ENCODE measurements around the gene KCNJ1.

DNA sequence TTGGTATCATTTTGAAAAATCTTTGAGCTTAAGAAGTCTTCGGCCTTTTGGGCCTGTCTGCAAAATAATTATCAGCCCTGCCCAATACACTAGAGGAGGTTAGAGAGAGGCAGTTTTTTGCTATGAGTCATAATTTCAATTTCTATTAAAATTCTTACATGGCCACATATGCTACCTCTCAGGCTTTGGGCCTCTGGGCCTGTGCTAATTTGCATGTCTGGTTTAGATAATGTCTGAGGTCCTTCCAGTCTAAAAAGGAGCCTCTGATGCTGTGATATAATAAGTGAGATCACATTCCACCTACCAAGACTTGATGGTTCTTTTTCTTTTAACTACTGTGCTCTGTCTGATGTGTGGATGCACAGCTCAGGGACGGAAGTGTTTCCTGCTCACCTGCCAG lies 70.8 kb downstream of the KCNJ1 start:
- TF ChIP-seq, protein P1, sequence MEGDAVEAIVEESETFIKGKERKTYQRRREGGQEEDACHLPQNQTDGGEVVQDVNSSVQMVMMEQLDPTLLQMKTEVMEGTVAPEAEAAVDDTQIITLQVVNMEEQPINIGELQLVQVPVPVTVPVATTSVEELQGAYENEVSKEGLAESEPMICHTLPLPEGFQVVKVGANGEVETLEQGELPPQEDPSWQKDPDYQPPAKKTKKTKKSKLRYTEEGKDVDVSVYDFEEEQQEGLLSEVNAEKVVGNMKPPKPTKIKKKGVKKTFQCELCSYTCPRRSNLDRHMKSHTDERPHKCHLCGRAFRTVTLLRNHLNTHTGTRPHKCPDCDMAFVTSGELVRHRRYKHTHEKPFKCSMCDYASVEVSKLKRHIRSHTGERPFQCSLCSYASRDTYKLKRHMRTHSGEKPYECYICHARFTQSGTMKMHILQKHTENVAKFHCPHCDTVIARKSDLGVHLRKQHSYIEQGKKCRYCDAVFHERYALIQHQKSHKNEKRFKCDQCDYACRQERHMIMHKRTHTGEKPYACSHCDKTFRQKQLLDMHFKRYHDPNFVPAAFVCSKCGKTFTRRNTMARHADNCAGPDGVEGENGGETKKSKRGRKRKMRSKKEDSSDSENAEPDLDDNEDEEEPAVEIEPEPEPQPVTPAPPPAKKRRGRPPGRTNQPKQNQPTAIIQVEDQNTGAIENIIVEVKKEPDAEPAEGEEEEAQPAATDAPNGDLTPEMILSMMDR (IDR thresholded peaks at IDR 0.05): no peak
- no peak for TF ChIP-seq POLR2A (IDR thresholded peaks at IDR 0.05)
- no peak for TF ChIP-seq POLR2AphosphoS5 (IDR thresholded peaks at IDR 0.05)
- no peak for TF ChIP-seq EP300 (IDR thresholded peaks at IDR 0.05)

Data from stomach (tissue), 4 donors.